Peyer's patch (tissue), 4 donors: Measurements from ENCODE around the gene KRTAP12-2.

Experiments used
- CTCF ChIP-seq, 6 experiments: fragments of 450-650 bp in 4 of 6; fragments of 200-600 bp in 2 of 6; sonication (generic) in 1 of 6; IDR thresholded peaks; one replicate each; pipeline ENCODE4 v1.5.1; 2017 to 2019; ENCODE audit warnings: antibody characterized with exemption in 6 of 6, mild to moderate bottlenecking in 3 of 6, moderate library complexity in 1 of 6
- POLR2A ChIP-seq, 2 donors: fragments of 450-650 bp; IDR thresholded peaks; one replicate each; pipeline ENCODE4 v1.5.1; 2017; ENCODE audit warnings: antibody characterized with exemption in 2 of 2, mild to moderate bottlenecking in 2 of 2, moderate library complexity in 2 of 2

- TF ChIP-seq CTCF (IDR thresholded peaks at IDR 0.05) = no peak
- TF ChIP-seq POLR2A (IDR thresholded peaks at IDR 0.05) = no peak
Observed at GRCh38 chr21:44681861-44682579, 15.3 kb upstream of the KRTAP12-2 start, which contains the start of gene KRTAP12-1.
